Non-pigmented ciliary epithelial cell (primary cell): ENCODE measurements around the gene EPHA8.

Experiments used
- DNase-seq: peaks from one replicate; pipeline ENCODE4 v3.0.0-alpha.2; 2010; ENCODE audit warnings: low read depth

EPHA8 gene

GRCh38 chr1:22646384-22646783 is 83.1 kb downstream of the EPHA8 start:
- no peak for DNase-seq

DNA sequence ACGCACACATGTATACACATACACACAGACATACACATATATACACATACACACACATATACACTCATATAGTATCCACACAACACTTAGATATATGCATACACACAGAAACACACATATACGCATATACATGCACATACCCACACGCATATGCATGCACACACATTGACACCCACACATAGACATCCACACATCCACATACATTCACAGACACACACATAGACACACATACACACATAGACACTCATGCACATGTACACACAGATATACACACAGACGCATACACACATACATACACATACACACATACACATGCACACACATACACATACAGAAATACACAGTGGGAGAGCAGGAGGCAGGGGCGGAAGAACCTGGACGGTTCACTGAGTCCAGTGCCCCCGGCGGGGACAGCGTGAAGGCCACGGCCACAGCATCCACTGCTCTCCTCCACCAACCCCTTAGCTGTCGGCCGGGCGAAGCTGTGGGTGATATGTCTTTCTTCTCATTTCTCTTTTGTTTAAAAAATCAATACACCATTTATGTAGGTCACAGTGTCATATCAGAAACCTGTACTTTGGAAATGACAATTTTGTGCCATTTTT is 86.9 kb downstream of the EPHA8 start:
- no peak for DNase-seq

- no peak for DNase-seq
Observed at GRCh38 chr1:22651941-22652856, 88.9 kb downstream of the EPHA8 start.

DNA sequence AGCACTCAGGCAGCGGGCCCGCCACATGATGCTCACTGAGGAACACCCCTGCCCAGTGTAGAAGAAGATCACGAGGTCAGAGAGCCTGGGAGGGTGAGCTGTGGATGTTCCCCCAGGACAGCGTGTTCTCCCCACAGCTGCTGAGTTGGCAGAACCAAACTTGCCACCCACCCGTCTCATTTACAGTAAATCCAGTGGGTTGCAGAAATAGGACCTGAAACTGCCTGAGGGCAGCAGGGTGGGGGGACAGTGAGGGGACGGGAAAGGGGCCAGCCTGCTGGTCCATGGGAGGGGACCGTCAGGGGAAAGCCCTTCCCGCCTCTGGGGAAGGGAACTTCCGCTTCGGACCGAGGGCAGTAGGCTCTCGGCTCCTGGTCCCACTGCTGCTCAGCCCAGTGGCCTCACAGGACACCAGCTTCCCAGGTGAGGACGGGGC is 89.6 kb downstream of the EPHA8 start, which contains the start of gene C1QB:
C1QB (plus strand) TSS at position 356 of the 436 bp plus-strand sequence. CDS start 6,227 bp downstream, outside the sequence.
- no peak for DNase-seq
